Activated CD8-positive, alpha-beta memory T cell treated with anti-CD3 and anti-CD28 coated beads, Interleukin-2, amount 50 U/mL, for 24 hours (primary cell): ENCODE measurements around the gene GUCD1.
"Not testable (repeated sequence)": the region's sequence is repeated elsewhere in the genome, so short reads cannot be mapped to it uniquely, and the experiment has no call there.

ENCODE experiments used
- DNase-seq: peaks from one replicate; pipeline ENCODE4 v3.0.0-alpha.2; 2020; ENCODE audit errors: extremely low read depth

The GUCD1 gene

GRCh38 chr22:24554313-24555164 is at the start of gene GUCD1:
TSS of gene GUCD1 (minus strand) at chr22:24555138. CDS start at chr22:24554991, 147 bp downstream.
- no peak for DNase-seq

- not testable (repeated sequence) for DNase-seq
These were observed 49.1 kb upstream of the GUCD1 start for GRCh38 chr22:24603770-24604629.

- DNase-seq: not testable (repeated sequence)
These were observed 48.2 kb upstream of the GUCD1 start, which contains the start of gene GGT1 for GRCh38 chr22:24602847-24603769. TSS of gene GGT1 (plus strand) at chr22:24603193. CDS start at chr22:24611082, 7,889 bp downstream.

- not testable (repeated sequence) for DNase-seq
These were observed 47.3 kb upstream of the GUCD1 start for GRCh38 chr22:24602105-24602749.

- DNase-seq: no peak
These were observed 46.5 kb upstream of the GUCD1 start for GRCh38 chr22:24601217-24602104.

- not testable (repeated sequence) for DNase-seq
These were observed 45.2 kb upstream of the GUCD1 start for GRCh38 chr22:24599958-24600715.

GRCh38 chr22:24599514-24599913 is 44.6 kb upstream of the GUCD1 start:
- no peak for DNase-seq

- not testable (repeated sequence) for DNase-seq
These were observed 42.1 kb upstream of the GUCD1 start for GRCh38 chr22:24597076-24597475.

- DNase-seq: no peak
These were observed 40.9 kb upstream of the GUCD1 start for GRCh38 chr22:24595863-24596262.

GRCh38 chr22:24595228-24595627 is 40.3 kb upstream of the GUCD1 start:
- DNase-seq: no peak

GRCh38 chr22:24594569-24595120 is 39.7 kb upstream of the GUCD1 start:
- no peak for DNase-seq

GRCh38 chr22:24593836-24594568 is 39.1 kb upstream of the GUCD1 start:
- DNase-seq: no peak

- not testable (repeated sequence) for DNase-seq
These were observed 38.6 kb upstream of the GUCD1 start for GRCh38 chr22:24593559-24593835.

- DNase-seq: no peak
These were observed 38.1 kb upstream of the GUCD1 start, which contains the start of gene LRRC75B for GRCh38 chr22:24592851-24593558. TSS of gene LRRC75B (minus strand) at chr22:24593073. CDS start at chr22:24593039, 34 bp downstream.

GRCh38 chr22:24592058-24592850 is 37.3 kb upstream of the GUCD1 start:
- no peak for DNase-seq

GRCh38 chr22:24591286-24591830 is 36.4 kb upstream of the GUCD1 start:
- DNase-seq: no peak
